Mammary epithelial cell (primary cell): ENCODE data around the gene IGFBP7.

Experiments used
- CTCF ChIP-seq, 2 donors: IDR thresholded peaks in 1 of 2; conservative IDR thresholded peaks in 1 of 2; 2 replicates each; pipeline ENCODE4 v1.5.1; 2011 to 2012; ENCODE audit warnings: inconsistent platforms in 2 of 2, low read length in 2 of 2, mild to moderate bottlenecking in 2 of 2, control low read depth in 1 of 2, low read depth in 1 of 2; ENCODE audit not compliant: insufficient read depth in 1 of 2; ENCODE audit errors: extremely low read depth in 1 of 2
- EZH2 ChIP-seq: IDR thresholded peaks from 2 replicates; pipeline ENCODE4 v1.6.1; 2012; ENCODE audit warnings: low read length, inconsistent platforms, borderline replicate concordance

GRCh38 chr4:57095245-57095644 is 14.9 kb downstream of the IGFBP7 start:
- TF ChIP-seq CTCF (conservative IDR thresholded peaks at IDR 0.05 in 1 of 2, IDR thresholded peaks at IDR 0.05 in 1 of 2; ENCODE audit: extremely low read depth in 1 of 2, insufficient read depth in 1 of 2, low read depth in 1 of 2, low read length in 2 of 2) (no peak), EZH2 (no peak)
